Mesothelial cell of epicardium (in vitro differentiated cells): ENCODE measurements around the gene MORC4. TPM values are rescaled to one million over a fixed set of nuclear protein-coding genes. Genes with fewer than 3 reads are reported as not detected.

Experiments
- DNase-seq, 2 experiments: peaks; one replicate each; pipeline ENCODE4 v3.0.0; 2021; ENCODE audit warnings: low spot score in 2 of 2; ENCODE audit not compliant: unreplicated experiment in 2 of 2
- H3K27ac Mint-ChIP-seq: 2 replicates; pipeline ENCODE4 v1.8.0; 2021; ENCODE audit warnings: mixed read lengths
- H3K27me3 Mint-ChIP-seq: 2 replicates; pipeline ENCODE4 v1.8.0; 2021; ENCODE audit warnings: low read depth, mixed read lengths
- H3K36me3 Mint-ChIP-seq: 2 replicates; pipeline ENCODE4 v1.8.0; 2021; ENCODE audit warnings: mixed read lengths
- H3K4me1 Mint-ChIP-seq: 2 replicates; pipeline ENCODE4 v1.8.0; 2021; ENCODE audit warnings: mixed read lengths
- H3K4me3 Mint-ChIP-seq: 2 replicates; pipeline ENCODE4 v1.8.0; 2021; ENCODE audit warnings: mild to moderate bottlenecking, moderate library complexity, mixed read lengths
- H3K9me3 Mint-ChIP-seq: 2 replicates; pipeline ENCODE4 v1.8.0; 2021; ENCODE audit warnings: mixed read lengths
- total RNA-seq: library from RNA; stranded (reverse); gene quantifications from 3 replicates; pipeline ENCODE4 v1.2.1, GENCODE V29; 2021
- TF ChIP-seq, protein P1 (sequence below): fragments of 200-600 bp; sonication (generic); IDR thresholded peaks from one replicate; pipeline ENCODE4 v1.5.0; 2021; ENCODE audit warnings: antibody characterized with exemption; ENCODE audit not compliant: unreplicated experiment

Gene MORC4
- total RNA-seq, 1 donor from 2014 or later, result 22.2 TPM

DNA sequence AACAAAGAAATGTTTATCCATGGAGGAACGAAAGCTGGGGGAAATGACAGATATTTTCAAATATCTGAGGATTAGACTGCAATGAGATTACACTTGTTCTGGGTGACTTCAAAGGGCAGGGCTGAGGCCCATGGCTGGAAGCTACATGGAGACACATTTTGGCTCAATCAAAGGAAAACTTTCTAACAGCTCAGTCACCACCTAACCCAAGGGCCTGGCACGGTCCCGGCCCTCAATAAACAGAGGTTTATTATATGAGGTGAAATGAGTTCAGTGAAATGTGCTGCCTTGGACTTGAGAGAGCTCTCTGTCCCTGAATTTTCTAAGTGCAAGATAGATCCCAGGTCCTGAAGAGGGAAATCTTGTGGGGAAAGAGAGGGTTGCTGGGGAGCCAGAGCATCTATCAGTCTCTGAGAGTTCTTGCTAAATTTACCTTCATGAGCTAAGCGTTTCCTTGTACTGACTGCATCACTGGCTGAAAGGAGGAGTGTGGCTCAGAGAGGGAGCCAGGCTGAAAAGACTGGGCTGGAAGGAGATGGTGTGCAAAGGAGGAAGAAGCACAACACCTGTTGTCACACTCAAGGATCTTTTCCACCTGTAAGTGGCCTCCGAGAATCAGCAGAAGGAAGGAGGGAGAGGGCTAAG lies 94.8 kb downstream of the MORC4 start:
- no peak for DNase-seq
- Mint-ChIP-seq H3K9me3 (peaks cover 14% of the 10 kb centered on the region), H3K36me3 (no peaks in the 10 kb centered on the region), H3K4me1 (peaks cover 14% of the 10 kb centered on the region), H3K27me3 (peaks cover 4% of the 10 kb centered on the region), H3K4me3 (no peak overlapping the region), H3K27ac (no peak overlapping the region)
- TF ChIP-seq, protein P1, sequence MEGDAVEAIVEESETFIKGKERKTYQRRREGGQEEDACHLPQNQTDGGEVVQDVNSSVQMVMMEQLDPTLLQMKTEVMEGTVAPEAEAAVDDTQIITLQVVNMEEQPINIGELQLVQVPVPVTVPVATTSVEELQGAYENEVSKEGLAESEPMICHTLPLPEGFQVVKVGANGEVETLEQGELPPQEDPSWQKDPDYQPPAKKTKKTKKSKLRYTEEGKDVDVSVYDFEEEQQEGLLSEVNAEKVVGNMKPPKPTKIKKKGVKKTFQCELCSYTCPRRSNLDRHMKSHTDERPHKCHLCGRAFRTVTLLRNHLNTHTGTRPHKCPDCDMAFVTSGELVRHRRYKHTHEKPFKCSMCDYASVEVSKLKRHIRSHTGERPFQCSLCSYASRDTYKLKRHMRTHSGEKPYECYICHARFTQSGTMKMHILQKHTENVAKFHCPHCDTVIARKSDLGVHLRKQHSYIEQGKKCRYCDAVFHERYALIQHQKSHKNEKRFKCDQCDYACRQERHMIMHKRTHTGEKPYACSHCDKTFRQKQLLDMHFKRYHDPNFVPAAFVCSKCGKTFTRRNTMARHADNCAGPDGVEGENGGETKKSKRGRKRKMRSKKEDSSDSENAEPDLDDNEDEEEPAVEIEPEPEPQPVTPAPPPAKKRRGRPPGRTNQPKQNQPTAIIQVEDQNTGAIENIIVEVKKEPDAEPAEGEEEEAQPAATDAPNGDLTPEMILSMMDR, result no peak

DNA sequence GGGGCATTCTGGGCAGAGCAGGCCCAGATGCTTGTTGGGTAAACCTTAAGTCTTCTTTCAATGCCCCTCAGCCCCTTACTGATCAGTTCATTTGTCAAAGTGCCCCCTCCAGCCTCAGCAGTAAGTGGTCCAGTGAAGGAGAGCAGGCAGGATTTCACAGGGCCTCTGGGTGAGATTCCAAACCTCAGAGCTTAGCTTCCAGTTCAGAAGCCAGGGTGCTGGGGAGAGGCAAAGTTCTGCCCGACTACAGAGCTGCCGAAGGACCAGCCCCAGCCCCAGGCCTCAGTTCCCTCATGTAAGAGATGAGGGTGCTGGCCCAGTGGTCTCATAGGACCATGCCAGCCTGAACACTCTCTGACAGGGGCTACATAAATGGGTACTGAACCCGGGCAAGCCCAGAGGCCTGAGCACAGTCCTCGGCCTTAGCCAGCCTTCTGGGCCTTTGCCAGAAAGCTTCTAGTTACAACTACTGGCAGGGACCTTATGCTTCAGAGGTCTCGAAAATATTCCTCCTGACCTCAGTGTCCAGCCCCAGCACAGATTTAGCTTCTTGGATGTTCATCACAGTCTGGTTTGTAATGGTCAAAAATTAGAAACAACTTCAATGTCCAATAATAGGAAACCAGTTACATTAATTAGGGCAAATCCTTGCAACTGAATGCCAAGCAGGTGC lies 96.0 kb downstream of the MORC4 start:
- peaks cover 16% of the 10 kb centered on the region for H3K9me3 Mint-ChIP-seq
- TF ChIP-seq, protein P1, result no peak
- DNase-seq, result no peak
- H3K27ac Mint-ChIP-seq, result no peak overlapping the region
- peaks cover 14% of the 10 kb centered on the region for H3K4me1 Mint-ChIP-seq
- no peaks in the 10 kb centered on the region for H3K36me3 Mint-ChIP-seq
- no peak overlapping the region for H3K4me3 Mint-ChIP-seq
- peaks cover 6% of the 10 kb centered on the region for H3K27me3 Mint-ChIP-seq

DNA sequence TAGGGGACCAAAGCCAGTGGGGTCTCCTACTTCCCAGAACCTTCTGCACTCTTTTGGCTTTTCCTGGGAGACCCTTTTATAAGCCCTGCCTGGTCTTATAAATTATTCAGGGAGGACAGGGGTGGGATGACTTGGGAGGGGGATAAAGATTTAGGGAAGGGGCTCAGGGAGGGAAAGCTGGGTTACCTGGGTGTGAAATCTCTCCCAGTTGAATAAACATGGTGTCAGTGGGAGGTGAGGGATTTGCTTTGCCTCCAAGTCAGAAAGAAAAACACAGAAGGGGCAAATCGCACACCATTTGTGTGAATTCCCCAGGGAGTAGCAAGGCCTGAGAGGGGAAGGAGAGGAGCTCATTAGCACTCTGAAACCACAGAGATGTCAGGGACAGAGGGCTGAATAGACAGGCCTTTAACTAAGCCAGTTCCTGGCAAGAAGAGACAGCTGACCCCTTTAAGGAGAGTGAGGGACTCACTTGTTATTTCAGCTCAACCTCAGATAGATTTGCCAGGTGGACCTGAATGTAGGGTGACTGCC lies 96.7 kb downstream of the MORC4 start, which contains the start of gene RIPPLY1:
Gene RIPPLY1, minus strand, starts transcription at position 51 of the 534 bp plus-strand sequence. CDS start 54 bp downstream, outside the sequence.
- Mint-ChIP-seq H3K4me3 (no peak within 1 kb of the TSS), H3K27ac (no peak within 1 kb of the TSS), H3K4me1 (peaks cover 14% of the 10 kb centered on the region), H3K36me3 (no peaks in the 10 kb centered on the region), H3K9me3 (peaks cover 15% of the 10 kb centered on the region), H3K27me3 (peaks cover 6% of the 10 kb centered on the region)
- TF ChIP-seq, protein P1, result no peak
- DNase-seq, result no peak

DNA sequence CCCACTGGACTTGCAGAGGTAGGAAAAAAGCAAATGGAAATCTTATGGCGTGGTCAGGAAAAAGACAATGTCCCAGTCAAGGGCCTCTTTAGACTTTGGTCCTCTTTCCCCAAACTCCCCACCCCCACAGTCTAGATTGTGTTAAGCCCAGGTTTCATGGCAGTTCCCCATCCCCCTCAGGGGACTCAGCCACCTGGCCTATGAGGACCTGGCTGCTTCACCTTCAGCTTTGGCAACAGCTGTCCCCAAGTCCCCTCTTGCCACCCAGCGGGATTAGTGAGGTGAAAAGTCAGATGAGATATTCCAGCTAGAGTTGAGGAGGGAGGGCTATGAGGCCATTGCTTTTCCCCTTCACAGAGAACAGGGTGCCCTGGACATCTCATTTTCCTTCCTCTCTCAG lies 97.3 kb downstream of the MORC4 start:
- H3K4me1 Mint-ChIP-seq, result peaks cover 14% of the 10 kb centered on the region
- peaks cover 6% of the 10 kb centered on the region for H3K27me3 Mint-ChIP-seq
- H3K27ac Mint-ChIP-seq, result no peak overlapping the region
- H3K4me3 Mint-ChIP-seq, result no peak overlapping the region
- H3K36me3 Mint-ChIP-seq, result no peaks in the 10 kb centered on the region
- H3K9me3 Mint-ChIP-seq, result peaks cover 16% of the 10 kb centered on the region
- TF ChIP-seq, protein P1, result no peak
- no peak for DNase-seq

DNA sequence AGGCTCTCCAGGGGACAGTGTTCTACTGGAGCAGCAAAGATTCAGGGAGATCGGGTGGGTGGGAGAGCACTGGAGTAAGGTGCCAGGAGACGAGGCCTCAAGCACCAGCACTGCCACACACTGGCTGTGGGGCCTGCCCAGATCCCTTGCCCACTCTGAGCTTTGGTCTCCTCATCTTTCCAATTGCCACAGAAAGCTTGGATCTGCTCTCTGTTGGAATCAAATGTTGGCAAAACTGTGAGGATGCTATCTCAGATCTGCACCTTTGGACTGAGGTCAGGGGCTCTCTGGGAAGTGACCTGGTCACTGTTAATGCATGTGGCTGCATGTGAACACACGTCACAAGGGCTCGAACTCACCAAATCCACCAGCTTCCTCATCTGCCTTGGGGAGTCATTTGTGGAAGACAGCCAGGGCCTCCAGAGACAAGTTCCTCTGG lies 98.2 kb downstream of the MORC4 start:
- Mint-ChIP-seq H3K27ac (no peak overlapping the region), H3K27me3 (peaks cover 6% of the 10 kb centered on the region), H3K4me3 (no peak overlapping the region), H3K4me1 (peaks cover 11% of the 10 kb centered on the region), H3K36me3 (no peaks in the 10 kb centered on the region), H3K9me3 (peaks cover 17% of the 10 kb centered on the region)
- DNase-seq, result no peak
- TF ChIP-seq, protein P1, result no peak
